GM21737 (cell line): Measurements from ENCODE around the gene GEMIN5.

ENCODE experiments used
- ATAC-seq: cut with Tn5 transposase; IDR thresholded peaks from one replicate; pipeline ENCODE4 v1.9.1; 2021; ENCODE audit warnings: mild to moderate bottlenecking, moderate library complexity; ENCODE audit not compliant: unreplicated experiment

Gene GEMIN5

DNA sequence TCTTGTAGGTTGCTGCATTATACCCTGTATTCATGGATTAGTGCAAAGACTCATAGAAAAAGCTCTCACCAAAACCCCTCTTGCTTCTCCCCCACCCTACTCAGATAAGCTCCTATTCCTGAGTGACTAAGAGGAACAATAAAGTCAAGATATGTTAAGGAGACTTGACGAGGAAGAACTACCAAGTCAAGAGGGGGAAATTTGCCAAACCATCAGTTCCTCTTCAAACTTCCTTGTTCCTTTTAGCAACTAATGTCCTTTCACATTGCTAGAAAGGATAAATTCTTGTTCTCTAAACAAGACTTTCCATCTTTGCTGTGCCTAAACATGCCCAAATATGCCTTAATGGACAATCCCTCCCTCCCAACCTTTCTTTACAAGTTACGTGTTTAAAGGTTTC, 52.6 kb downstream of the GEMIN5 start:
- ATAC-seq = no peak

DNA sequence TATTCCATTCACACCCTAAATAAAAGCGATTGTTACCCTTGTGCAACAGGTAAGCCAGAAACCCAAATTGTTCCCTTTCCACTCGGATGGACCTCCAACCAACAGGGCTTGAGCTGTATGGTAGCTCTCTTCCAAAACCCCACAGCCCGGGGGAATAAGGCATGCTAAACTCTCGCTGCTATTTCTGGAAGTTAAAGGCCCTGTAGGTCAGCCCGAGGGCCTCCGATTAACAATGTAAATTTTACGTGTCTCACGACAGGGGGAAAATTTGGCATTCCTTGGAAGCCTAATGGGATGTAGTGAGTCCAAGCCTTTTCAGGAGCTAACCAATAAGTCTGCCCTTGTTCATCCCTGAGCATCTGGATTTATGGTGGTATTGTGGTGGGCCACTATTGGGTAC, 53.6 kb downstream of the GEMIN5 start:
- ATAC-seq = no peak

DNA sequence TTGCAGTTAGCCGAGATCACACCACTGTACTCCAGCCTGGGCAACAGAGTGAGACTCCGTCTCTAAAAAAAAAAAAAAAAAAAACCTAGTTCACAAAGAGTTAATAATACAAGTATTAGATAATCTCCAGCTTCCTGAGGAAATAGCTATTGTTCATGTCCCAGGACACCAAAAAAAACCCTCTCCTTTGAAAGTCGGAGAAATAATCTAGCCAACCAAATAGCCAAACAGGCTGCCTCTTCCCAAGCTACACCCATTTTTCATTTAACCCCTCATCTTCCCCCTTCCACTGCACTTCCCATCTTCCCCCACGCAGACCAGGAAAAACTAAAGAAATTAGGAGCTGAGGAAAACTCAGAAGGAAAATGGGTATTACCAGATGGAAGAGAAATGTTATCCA, 56.0 kb downstream of the GEMIN5 start:
- no peak for ATAC-seq

- ATAC-seq = no peak
These were observed 59.2 kb downstream of the GEMIN5 start for GRCh38 chr5:154878642-154879335.

DNA sequence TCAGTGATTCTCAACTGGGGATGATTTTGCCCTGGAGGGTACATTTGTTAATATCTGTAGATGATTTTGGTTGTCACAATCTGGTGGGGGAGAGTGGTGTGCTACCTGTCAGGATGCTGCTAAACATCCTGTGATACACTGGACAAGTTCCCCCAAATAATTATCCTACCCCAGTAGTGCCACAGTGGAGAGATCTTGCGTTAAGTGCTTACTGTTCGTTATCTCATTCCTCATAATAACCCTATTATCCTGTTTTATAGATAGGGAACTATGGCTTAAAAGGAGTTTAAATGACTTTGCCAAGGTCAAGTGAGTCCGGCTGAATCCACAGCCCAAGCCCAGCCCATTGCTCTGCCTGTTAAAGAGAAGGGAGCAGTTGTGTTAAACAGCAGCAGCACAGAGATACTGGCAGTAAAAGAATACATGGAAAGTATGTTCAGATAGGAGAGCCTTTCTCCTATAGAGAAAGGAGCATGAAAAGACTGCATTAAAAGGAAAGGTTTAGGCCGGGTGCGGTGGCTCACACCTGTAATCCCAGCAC, 64.2 kb downstream of the GEMIN5 start:
- ATAC-seq = no peak

- no peak for ATAC-seq
These were observed 66.3 kb downstream of the GEMIN5 start for GRCh38 chr5:154871734-154872133.

- no peak for ATAC-seq
These were observed 69.3 kb downstream of the GEMIN5 start for GRCh38 chr5:154868702-154869101.

DNA sequence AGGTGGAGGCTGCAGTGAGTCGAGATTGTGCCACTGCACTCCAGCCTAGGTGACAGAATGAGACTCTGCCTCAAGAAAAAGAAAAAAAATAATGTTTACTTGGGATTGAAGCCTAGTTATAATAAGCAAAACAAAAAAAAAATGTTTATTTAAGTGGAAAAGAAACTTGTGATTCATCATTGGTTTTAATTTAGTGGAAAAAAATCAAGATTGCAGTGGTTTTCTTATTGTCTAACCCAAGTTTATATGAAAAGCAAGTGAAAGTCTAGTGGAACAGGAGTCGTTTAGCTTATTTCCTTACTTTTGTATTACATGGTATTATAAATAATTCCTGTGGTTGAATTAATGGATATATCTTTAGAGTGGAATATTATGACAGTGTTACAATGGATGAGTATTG, 71.2 kb downstream of the GEMIN5 start:
- ATAC-seq = no peak

GRCh38 chr5:154865466-154866184, 72.4 kb downstream of the GEMIN5 start:
- no peak for ATAC-seq

DNA sequence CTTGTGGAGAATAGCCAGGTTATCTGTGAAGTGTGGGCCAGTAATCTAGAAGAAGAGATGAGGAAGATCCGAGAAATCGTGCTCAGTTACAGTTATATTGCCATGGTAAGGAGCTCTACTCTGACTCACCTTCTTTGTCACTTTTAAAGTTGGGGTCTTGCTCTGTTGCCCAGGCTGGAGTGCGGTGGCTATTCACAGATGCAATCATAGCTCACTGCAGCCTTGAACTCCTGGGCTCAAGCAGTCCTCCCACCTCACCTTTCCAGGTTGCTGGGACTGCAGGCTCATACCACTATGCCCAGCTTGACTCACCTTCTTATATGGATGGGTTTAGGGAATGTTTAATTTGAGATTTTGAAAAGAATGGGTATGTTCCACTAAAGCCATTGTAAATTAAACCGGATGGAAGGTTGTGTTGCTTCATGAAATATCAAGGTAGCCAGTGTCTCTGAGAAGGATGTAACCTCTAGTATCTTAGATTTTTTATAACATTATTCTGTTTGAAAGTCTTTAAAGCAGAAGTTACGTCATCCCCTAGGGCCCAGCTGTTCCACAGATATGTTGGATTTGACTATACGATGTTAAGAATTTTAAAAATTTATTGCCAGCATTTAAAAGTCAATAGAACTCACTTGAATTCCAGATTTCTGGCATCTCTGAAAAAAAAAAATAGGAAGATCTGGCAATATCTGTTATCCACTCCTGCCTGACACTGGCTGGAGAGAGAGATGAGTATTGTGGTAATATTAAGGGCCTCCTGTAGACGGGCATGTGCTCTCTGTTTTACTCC, 74.5 kb downstream of the GEMIN5 start:
- no peak for ATAC-seq

- ATAC-seq = no peak
These were observed 75.2 kb downstream of the GEMIN5 start for GRCh38 chr5:154862766-154863165.

DNA sequence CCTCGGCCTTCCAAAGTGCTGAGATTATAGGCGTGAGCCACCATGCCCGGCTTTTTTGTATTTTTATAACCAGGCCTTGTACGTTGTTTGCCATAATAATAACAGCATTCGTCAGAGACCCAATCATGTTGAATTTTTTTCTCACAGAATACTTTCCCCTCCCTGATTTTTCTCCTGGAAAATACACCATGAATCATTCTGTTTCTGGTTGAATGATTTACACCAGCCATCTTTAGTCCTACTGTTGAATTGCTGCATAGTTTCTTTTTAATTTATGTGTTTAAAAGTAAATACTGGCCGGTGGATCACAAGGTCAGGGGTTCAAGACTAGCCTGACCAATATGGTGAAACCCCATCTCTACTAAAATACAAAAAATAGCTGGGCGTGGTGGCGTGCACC, 76.1 kb downstream of the GEMIN5 start:
- ATAC-seq = no peak

GRCh38 chr5:154860765-154861164, 77.2 kb downstream of the GEMIN5 start:
- ATAC-seq = no peak

DNA sequence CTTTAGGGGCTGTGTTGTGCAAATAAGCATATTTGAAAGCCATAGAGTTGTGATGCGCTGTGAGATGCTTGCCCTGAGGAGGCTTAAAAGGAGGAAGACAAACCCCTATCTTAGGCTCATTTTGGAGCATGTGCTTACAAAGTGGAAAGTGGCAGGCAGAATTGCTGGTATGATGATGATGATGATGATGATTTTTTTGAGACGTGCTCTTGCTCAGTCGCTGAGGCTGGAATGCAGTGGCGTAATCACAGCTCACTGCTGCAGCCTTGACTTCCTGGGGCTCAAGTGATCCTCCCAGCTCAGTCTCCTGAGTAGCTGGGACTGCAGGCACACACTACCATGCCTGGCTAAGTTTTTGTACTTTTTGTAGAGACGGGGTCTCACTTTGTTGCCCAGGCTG, 77.9 kb downstream of the GEMIN5 start:
- ATAC-seq = no peak

DNA sequence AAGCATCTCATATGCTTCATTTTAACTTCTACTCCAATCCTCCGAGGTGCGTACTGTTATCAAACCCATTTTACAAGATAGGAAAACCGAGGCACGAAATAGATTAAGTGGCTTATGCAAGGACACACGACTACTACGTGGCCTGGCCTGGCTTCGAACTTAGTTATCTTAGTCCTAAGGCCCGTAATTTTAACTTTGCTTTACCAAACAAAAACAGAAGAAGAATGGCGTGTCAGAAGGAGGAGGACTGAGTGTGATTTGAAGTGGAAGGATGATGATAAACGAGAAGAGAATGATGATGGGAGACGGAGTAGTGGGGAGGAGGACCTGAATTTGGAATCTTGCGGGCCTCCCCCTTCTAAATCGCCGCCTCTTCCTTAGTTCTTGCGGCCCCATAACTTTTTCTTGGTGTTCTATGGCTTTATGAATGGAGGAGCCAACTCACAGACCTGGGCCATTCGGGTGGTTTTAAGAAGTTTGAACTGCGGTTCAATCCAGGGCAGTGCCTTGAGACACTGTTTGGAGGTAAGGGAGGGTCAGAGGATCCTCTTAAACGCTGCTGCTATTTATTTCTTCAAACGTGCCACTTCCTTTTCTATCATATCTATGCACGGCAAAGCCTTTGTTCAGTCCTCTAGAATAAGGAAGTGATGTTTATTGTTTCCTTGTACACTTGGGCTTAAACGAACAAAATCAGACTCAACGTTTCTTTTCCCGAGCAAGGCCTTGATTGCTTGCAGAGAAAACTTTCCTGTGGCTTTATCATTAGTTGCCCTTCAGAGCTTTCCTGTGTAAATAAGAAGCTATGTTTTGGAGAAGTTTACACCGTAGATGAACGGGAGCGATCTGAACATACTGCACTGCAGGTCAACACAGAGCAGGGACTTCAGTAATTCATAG, 78.8 kb downstream of the GEMIN5 start:
- ATAC-seq = no peak

DNA sequence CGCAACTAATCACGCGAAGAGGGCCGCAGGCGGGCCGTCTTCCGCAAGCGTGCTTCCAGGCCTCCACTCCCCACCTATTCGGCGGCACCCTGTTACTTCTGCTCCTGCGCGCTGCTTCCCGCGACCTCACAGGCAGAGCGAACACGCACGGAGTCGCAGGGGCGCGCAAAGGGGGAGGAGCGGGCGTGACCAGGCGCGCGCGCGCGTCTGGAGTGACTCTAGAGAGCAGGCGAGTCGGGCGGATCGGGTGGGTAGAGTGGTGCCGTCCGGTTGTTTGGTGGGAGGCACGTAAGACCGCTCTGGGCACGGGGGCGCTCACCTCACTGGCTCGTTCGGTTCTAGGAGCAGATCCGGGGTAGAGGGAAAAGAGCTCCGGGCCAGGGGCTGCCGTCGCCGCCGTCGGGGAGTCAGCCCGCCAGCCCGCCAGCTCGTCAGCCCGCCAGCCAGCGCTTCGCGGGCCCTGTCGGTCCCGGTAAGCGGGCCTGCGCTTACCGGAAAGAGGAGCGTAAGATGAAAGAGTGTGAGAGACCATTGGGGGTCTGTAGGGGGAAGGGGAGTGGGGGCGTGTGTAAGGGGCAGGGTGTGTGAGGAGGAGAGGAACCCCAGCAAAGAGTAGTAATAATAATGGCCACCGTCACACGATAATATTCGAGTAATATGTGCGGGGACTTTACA, 79.6 kb downstream of the GEMIN5 start, which contains the start of gene CNOT8:
Gene CNOT8, plus strand, starts transcription at position 331 of the 675 bp plus-strand sequence. CDS start 4,652 bp downstream, outside the sequence.
- peak; percentile 82 for ATAC-seq

- ATAC-seq = peak; percentile 59
These were observed 80.3 kb downstream of the GEMIN5 start for GRCh38 chr5:154857530-154858296.

DNA sequence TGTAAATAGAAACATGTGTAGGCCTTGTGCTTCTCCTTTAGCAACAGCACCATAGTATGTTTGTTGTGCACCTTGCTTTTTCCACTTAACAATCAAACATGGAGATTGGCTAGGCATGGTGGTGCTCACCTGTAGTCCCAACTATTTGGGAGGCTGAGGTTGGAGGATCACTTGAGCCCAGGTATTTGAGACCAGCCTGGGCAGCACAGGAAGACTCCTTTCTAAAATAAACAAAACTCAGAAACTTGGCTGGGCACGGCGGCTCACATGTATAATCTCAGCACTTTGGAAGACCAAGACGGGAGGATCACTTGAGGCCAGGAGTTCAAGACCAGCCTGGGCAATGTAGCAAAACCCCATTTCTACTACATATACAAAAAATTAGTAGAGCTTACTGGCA, 86.7 kb downstream of the GEMIN5 start:
- no peak for ATAC-seq
